ENCODE measurements around the gene TRAPPC3L. TPM values are rescaled to one million over a fixed set of nuclear protein-coding genes. Genes with fewer than 3 reads are reported as not detected.

TRAPPC3L gene
- total and polyA plus RNA-seq, 9 of the 15 experiments (the other 6 are each of a cell fraction or from before 2014, with no cell fraction given) = not detected

DNA sequence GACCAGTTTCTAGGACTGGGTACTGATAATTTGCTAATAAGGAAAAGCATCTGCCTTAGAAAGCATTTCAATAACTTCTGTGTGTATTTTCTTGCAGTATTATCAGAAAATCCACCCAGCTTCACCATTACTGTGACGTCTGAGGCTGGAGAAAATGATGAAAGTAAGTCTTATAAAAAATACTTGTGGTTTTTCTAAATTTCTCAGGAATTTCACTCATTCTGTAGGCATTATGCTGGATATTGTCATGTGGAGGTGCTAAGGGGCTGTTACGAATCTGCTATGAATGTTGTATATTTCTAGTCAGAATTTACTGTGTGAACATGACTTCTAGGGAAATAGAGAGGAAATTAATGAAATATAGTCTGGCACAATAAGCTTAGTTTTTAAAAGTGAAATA lies 34.7 kb upstream of the TRAPPC3L start:
- H3K36me3 ChIP-seq (ENCODE audit: control insufficient read depth, insufficient read depth, low read length) = peaks cover 82% of the 10 kb centered on the region
- peaks cover 37% of the 10 kb centered on the region; the same call in 2 of the 3 replicates for H3K79me2 ChIP-seq (ENCODE audit: control insufficient read depth, insufficient read depth, low read length)
- no peak overlapping the region for H3K4me2 ChIP-seq (ENCODE audit: insufficient read depth, low read length)
- DNase-seq (ENCODE audit: extremely low read depth in 1 of 4, low spot score in 3 of 4) (no peak), FAIRE-seq (no peak), ATAC-seq (no peak)
- H3K27me3 ChIP-seq (ENCODE audit: control insufficient read depth in 2 of 2, insufficient read depth in 2 of 2, low read length in 2 of 2) = no peaks in the 10 kb centered on the region
- no peaks in the 10 kb centered on the region for H4K20me1 ChIP-seq (replicated peaks; ENCODE audit: control insufficient read depth, insufficient read depth, low read length)
- ChIA-PET CTCF (ENCODE audit: low intra/inter-chr PET ratio) (no interaction called here), POLR2A (interaction anchor here (1.4 kb wide), 1 partner anchor 9 kb away, joined by 4 read pairs; the partner anchor contains the start of gene RWDD1)
- no peaks in the 10 kb centered on the region for H3K9me1 ChIP-seq (ENCODE audit: control insufficient read depth, insufficient read depth, low read length)
- 87% methylated on average over 2 of the region's 2 CpGs for WGBS (ENCODE audit: insufficient coverage, low coverage, missing lambda C conversion rate)
- no peak overlapping the region for H3K4me3 ChIP-seq
- H3K4me1 ChIP-seq (replicated peaks in 1 of 2; ENCODE audit: control insufficient read depth in 2 of 2, insufficient read depth in 2 of 2, low read length in 2 of 2) = no peaks in the 10 kb centered on the region
- intact Hi-C loops (cut with micrococcal nuclease) (no loop called here), in situ Hi-C loops (cut with MboI) (no loop called here)
- H3K27ac ChIP-seq (ENCODE audit: extremely low read depth, low read depth, low read length) = no peak overlapping the region
- no peak for TF ChIP-seq ZNF655 (CRISPR knock-in tag; IDR thresholded peaks at IDR 0.05)
- TF ChIP-seq RB1 (IDR thresholded peaks at IDR 0.05; ENCODE audit: low read depth) = no peak
- TF ChIP-seq RERE (CRISPR knock-in tag; IDR thresholded peaks at IDR 0.05; ENCODE audit: borderline replicate concordance) = no peak
- no peak for TF ChIP-seq ZNF184 (CRISPR knock-in tag; IDR thresholded peaks at IDR 0.05)
- TF ChIP-seq FOXA1 (IDR thresholded peaks at IDR 0.05; ENCODE audit: borderline replicate concordance) = no peak
- TF ChIP-seq CTCFL (IDR thresholded peaks at IDR 0.05; ENCODE audit: borderline replicate concordance, insufficient read depth, low read depth, low read length, poor library complexity, severe bottlenecking) = no peak
- TF ChIP-seq NCOA2 (IDR thresholded peaks at IDR 0.05; ENCODE audit: partially characterized antibody in 2 of 2) = no peak
- no peak for TF ChIP-seq CXXC5 (CRISPR knock-in tag; IDR thresholded peaks at IDR 0.05)
- no peak for TF ChIP-seq SRSF1 (IDR thresholded peaks at IDR 0.05; ENCODE audit: low read depth, low read length)
- TF ChIP-seq NCOA1 (IDR thresholded peaks at IDR 0.05; ENCODE audit: low read depth) = no peak
- no peak overlapping the region for H3K9ac ChIP-seq (ENCODE audit: insufficient read depth in 1 of 2, low read depth in 2 of 2, low read length in 2 of 2)
- no peak overlapping the region for H2AFZ ChIP-seq (ENCODE audit: low read depth, low read length)
- BruUV-seq (replicated peaks) = no TSS peak
- no peaks in the 10 kb centered on the region for H3K9me3 ChIP-seq (replicated peaks; ENCODE audit: control insufficient read depth, insufficient read depth, low read depth, low read length)
